HepG2 (cell line): ENCODE results near the gene ATP2B3.

ENCODE experiments used
- MAFK ChIP-seq, 2 experiments: IDR thresholded peaks in 1 of 2; conservative IDR thresholded peaks in 1 of 2; 2 replicates each; pipeline ENCODE4 v1.6.1; 2011; ENCODE audit warnings: improper control_type of control experiment in 2 of 2, low read length in 2 of 2
- POLR2A ChIP-seq, 2 experiments: IDR thresholded peaks; 2 replicates each; pipeline ENCODE4 v1.6.1; 2011; ENCODE audit warnings: low read depth in 2 of 2, low read length in 2 of 2, mild to moderate bottlenecking in 1 of 2, moderate library complexity in 1 of 2; ENCODE audit not compliant: insufficient read depth in 1 of 2
- TF ChIP-seq, protein P1 (sequence below): sonication (generic); formaldehyde crosslinking; IDR thresholded peaks from 2 replicates; pipeline ENCODE4 v1.5.0; 2020; ENCODE audit warnings: mild to moderate bottlenecking, missing genetic modification reagents, moderate library complexity
- TF ChIP-seq, protein P2 (sequence below): sonication (generic); formaldehyde crosslinking; IDR thresholded peaks from 2 replicates; pipeline ENCODE4 v1.4.0; 2020; ENCODE audit warnings: missing genetic modification reagents

DNA sequence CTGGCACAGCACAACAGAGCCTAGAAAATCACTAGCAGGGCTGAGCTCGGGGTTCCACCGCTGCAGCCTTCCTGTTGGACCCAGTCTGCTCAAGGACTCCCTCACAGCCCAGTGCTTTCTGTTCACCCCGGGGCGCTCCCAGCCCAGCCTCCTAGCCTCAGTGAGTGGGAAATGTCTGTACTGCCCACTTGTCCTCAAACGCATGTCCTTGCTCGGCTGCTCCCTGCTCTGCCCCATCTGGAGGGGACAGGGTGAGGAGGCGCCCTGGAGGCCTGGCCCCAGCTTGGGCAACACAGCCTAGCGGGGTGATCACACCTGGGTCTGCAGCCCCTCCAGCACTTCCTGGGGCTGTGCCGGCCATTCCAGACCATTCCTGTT lies 93.4 kb downstream of the ATP2B3 start:
- TF ChIP-seq MAFK (conservative IDR thresholded peaks at IDR 0.05 in 1 of 2, IDR thresholded peaks at IDR 0.05 in 1 of 2; ENCODE audit: low read length in 2 of 2) (no peak), POLR2A (IDR thresholded peaks at IDR 0.05; ENCODE audit: insufficient read depth in 1 of 2, low read depth in 2 of 2, low read length in 2 of 2) (no peak)
- TF ChIP-seq, protein P1, sequence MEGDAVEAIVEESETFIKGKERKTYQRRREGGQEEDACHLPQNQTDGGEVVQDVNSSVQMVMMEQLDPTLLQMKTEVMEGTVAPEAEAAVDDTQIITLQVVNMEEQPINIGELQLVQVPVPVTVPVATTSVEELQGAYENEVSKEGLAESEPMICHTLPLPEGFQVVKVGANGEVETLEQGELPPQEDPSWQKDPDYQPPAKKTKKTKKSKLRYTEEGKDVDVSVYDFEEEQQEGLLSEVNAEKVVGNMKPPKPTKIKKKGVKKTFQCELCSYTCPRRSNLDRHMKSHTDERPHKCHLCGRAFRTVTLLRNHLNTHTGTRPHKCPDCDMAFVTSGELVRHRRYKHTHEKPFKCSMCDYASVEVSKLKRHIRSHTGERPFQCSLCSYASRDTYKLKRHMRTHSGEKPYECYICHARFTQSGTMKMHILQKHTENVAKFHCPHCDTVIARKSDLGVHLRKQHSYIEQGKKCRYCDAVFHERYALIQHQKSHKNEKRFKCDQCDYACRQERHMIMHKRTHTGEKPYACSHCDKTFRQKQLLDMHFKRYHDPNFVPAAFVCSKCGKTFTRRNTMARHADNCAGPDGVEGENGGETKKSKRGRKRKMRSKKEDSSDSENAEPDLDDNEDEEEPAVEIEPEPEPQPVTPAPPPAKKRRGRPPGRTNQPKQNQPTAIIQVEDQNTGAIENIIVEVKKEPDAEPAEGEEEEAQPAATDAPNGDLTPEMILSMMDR (CRISPR knock-in tag), result no peak
- TF ChIP-seq, protein P2, sequence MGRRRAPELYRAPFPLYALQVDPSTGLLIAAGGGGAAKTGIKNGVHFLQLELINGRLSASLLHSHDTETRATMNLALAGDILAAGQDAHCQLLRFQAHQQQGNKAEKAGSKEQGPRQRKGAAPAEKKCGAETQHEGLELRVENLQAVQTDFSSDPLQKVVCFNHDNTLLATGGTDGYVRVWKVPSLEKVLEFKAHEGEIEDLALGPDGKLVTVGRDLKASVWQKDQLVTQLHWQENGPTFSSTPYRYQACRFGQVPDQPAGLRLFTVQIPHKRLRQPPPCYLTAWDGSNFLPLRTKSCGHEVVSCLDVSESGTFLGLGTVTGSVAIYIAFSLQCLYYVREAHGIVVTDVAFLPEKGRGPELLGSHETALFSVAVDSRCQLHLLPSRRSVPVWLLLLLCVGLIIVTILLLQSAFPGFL (CRISPR knock-in tag), result no peak
